Embryonic facial prominence (tissue), 1 donor: ENCODE results near the gene GAPDHS.

Source experiments
- DNase-seq: peaks from one replicate; pipeline ENCODE4 v3.0.0-alpha.2; 2016; ENCODE audit errors: extremely low spot score

The GAPDHS gene

GRCh38 chr19:35510626-35510964 is 22.7 kb upstream of the GAPDHS start:
- DNase-seq: no peak

- DNase-seq: no peak
Observed at GRCh38 chr19:35511337-35511736, 21.9 kb upstream of the GAPDHS start.

GRCh38 chr19:35512831-35513627 is 20.2 kb upstream of the GAPDHS start:
- DNase-seq: no peak

GRCh38 chr19:35513628-35514281 is 19.5 kb upstream of the GAPDHS start, which contains the start of gene DMKN:
Gene DMKN (minus strand): TSS chr19:35513649. CDS start chr19:35513475, 174 bp downstream.
- DNase-seq: no peak

GRCh38 chr19:35514282-35514809 is 18.9 kb upstream of the GAPDHS start:
- DNase-seq: no peak

- DNase-seq: no peak
Observed at GRCh38 chr19:35516310-35516709, 16.9 kb upstream of the GAPDHS start.

- no peak for DNase-seq
Observed at GRCh38 chr19:35517342-35517741, 15.9 kb upstream of the GAPDHS start.

- no peak for DNase-seq
Observed at GRCh38 chr19:35518313-35518712, 14.9 kb upstream of the GAPDHS start.

- DNase-seq: no peak
Observed at GRCh38 chr19:35519291-35519690, 14.0 kb upstream of the GAPDHS start.

GRCh38 chr19:35521124-35521743 is 12.0 kb upstream of the GAPDHS start:
- DNase-seq: no peak

- DNase-seq: no peak
Observed at GRCh38 chr19:35522745-35523327, 10.4 kb upstream of the GAPDHS start.

- no peak for DNase-seq
Observed at GRCh38 chr19:35524181-35524837, 8.9 kb upstream of the GAPDHS start.

GRCh38 chr19:35525873-35526272 is 7.4 kb upstream of the GAPDHS start:
- no peak for DNase-seq

- DNase-seq: no peak
Observed at GRCh38 chr19:35528218-35529038, 4.8 kb upstream of the GAPDHS start, which contains the start of gene SBSN. Gene SBSN (minus strand): TSS chr19:35528311. CDS start chr19:35528281, 30 bp downstream.

- DNase-seq: no peak
Observed at GRCh38 chr19:35529241-35530218, 3.7 kb upstream of the GAPDHS start.

- no peak for DNase-seq
Observed at GRCh38 chr19:35531291-35531690, 2.0 kb upstream of the GAPDHS start.

GRCh38 chr19:35533822-35534392 is 651 bp downstream of the GAPDHS start:
- no peak for DNase-seq

GRCh38 chr19:35534803-35535480 is 1.7 kb downstream of the GAPDHS start:
- DNase-seq: no peak

GRCh38 chr19:35539314-35539713 is 6.1 kb downstream of the GAPDHS start:
- no peak for DNase-seq
